HG03064 (cell line): ENCODE results near the gene ZSCAN12.
A peak's percentile ranks its signal among the peaks of the same experiment; 100 is the strongest.
"Not testable (repeated sequence)": the region's sequence is repeated elsewhere in the genome, so short reads cannot be mapped to it uniquely, and the experiment has no call there.

ENCODE experiments used
- ATAC-seq: cut with Tn5 transposase; IDR thresholded peaks from one replicate; pipeline ENCODE4 v1.9.1; 2021; ENCODE audit warnings: low read depth; ENCODE audit not compliant: unreplicated experiment

The ZSCAN12 gene

DNA sequence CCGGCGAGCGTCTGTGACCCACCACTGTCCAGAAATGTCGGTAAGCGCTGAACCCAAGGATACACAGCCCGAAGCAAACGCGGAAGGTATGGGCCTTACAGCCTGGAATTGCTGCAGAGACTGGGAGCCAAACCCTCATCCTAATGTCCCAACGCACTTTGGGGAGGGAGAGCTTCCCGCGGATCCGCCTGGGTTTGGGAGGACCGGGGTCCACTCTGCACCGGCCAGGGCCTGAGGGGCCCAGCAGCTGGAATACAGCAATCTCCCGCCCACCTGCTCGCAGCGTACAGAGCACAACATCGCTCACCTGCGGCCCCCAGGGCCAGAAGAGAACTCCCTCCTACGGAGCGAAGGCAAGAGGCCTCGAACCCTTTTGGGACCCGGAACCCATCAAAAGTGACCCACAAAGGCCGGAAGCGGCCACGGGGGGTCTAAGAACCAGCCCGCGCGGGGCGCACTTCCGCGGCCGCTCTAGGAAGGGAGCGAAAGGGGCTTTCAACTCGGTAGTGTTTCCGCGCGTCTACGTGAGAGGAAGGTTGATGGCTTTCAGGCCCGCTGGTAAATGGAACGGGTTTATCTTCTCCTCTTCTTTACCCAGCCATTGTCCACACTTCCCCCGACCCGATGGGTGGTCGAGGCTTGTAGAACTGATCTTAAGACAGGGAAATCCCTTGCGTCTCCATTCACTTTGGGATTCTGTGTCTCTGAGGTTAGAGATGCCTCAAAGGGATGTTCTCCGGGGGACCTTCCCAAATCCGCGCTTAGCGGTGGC is at the start of gene ZSCAN12:
ZSCAN12 (minus strand) TSS at position 398 of the 772 bp plus-strand sequence. CDS start 1,342 bp downstream, outside the sequence.
- peak; percentile 82 for ATAC-seq

DNA sequence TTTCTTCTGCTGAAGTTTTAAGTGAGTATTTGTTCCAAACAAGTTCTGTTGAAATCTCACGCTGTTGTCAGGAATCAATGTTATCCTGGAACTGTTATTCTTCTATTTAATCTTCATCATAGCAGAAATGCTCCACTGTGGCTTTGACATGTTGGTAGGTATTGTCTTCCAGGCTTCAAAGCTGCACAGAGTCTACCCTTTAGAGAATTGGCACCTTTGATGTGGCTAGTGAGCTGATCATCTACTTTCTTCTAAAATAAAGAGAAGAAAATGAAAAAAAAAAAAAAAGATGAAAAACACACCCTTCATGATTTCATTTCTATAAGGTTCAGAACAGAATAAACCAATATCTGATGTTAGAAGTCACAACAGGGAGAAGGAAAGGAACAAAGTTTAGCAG is 49.5 kb upstream of the ZSCAN12 start:
- no peak for ATAC-seq

DNA sequence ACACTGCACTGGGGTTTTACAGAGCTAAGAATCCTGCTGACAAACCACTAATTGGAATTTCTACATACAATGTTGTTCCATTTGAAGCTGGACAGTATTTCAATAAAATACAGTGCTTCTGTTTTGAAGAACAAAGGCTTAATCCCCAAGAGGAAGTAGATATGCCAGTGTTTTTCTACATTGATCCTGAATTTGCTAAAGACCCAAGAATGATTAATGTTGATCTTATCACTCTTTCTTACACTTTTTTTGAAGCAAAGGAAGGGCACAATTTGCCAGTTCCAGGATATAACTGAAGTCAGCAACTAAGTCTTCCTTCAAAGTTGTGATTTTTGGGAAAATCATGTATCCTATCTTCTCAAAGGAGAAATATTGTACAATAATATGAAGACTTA is 48.0 kb upstream of the ZSCAN12 start:
- ATAC-seq, result not testable (repeated sequence)

DNA sequence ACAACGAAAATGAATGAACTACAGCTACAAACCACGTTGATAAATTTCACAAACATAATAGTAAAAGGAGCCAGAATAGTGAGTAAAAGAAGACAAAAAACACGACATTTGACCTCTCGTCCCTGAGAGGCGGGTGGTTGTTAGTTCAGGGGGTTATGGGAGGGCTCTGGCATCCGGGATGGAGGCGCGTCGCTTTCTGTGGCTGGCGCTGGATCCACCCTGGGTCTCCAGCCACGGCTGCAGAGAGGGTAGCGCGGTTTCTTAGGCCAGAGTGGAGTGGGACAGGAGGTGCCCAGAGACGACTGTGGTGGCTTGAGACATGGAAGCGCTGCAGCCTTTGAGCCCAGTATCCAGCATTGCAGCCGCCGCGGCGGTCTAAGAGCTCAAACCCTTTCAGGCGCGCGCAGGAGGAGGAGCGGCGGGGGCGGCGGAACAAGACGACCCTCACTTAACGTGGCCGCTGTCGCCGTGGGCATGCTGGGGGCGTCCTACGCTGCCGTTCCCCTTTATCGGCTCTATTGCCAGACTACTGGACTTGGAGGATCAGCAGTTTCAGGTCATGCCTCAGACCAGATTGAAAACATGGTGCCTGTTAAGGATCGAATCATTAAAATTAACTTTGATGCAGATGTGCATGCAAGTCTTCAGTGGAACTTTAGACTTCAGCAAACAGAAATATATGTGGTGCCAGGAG is 47.4 kb upstream of the ZSCAN12 start:
- ATAC-seq, result no peak

DNA sequence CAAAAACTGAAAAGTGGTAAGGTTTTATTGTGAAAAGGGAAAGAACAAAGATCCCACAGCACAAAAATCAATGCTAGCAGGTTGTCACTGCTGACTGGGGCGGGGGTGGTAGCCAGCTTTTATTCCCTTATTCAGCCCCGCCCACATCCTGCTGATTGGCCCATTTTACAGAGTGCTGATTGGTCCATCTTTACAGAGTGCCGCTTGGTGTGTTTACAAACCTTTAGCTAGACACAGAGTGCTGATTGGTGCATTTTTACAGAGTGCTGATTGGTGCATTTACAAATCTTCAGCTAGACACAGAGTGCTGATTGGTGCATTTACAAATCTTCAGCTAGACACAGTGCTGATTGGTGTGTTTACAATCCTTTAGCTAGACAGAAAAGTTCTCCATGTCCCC is 45.2 kb upstream of the ZSCAN12 start:
- ATAC-seq, result not testable (repeated sequence)

DNA sequence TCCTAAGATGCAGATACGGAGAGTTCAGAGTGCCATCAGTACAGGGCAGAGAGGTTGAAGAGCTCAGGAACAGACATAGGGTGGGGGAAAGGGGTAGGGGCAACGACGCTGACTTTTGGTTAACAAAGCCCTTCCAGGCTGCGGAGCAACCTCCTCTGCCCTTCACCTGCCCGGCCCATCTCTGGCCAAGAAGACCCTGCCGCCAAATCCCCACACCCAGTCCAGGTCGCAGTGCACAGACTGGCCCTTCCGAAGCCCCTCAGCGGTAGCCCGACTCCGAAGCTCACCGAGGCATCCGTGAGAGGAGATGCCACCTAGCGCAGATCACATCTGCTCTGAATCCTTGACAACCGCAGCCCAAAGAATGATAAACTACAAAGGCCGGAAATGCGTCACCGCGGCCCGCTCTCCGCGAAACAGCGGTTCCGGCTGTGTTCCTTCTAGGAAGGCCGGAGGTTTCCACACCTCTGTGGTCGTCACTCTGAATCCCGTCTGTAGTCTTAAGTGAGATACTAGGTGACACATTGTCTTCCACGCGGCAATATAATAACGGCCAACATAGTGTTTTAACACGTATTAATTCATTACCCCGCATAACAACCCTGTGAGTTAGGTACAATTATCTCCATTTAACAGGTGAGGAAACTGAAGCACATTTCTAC is 43.7 kb upstream of the ZSCAN12 start, which contains the start of gene ZSCAN23:
ZSCAN23 (minus strand) TSS at position 380 of the 662 bp plus-strand sequence. CDS start 7,225 bp downstream, outside the sequence.
- peak; percentile 89 for ATAC-seq

DNA sequence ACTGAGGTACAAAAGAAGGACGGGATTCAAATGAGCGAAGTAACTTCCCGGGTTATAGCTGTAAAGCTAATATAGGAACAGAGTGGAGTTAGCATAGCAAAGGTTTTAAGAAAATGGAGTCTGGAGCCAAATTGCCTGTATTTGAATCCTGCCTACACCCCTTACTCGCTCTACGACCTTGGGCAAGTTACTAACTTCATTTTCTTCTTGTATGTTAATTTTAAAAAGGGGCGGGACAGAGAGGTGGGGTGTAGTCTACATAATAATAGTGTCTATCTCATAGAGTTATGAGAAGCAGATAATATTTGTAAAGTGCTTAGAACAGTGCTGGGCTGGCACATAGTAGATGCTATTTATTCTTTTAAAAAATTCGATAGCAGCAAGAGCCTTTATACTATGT is 43.0 kb upstream of the ZSCAN12 start:
- no peak for ATAC-seq

DNA sequence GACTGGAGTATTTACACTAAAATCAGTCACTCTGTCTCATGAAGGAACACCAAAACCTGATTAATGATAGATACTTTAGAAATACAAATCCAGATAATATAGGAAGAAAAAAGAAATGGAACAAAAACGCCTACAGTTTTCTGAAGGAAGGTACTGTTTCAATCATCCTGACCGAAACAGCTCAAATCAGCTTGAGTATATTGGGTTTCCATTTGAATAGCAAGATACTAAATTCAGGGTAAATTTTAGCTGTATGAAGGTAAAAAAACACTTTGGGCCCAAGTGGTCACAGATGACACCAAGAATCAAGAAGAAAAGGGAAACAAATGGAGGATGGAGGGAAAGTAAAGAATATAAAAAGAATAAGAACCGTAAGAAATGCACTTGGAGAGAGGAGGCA is 36.9 kb upstream of the ZSCAN12 start:
- no peak for ATAC-seq

DNA sequence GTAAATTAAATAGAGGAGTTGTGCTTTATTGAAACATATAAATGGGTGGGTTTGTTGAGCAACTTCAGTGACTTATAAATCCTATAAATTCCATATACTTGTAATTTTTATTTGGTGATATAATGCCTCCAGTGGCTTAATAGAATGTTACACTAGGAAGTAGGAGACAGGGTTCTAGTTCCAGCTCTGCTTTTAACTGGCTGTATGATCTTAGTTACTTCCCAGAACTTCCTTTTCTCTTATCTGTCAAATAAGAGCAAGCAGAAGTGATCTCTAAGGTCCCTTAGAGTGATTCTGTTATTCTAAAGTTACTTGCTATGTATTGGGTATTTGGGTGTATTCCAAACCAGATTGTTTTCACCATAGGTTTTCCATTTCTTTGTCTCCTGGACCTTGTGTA is 33.6 kb upstream of the ZSCAN12 start:
- ATAC-seq, result no peak

DNA sequence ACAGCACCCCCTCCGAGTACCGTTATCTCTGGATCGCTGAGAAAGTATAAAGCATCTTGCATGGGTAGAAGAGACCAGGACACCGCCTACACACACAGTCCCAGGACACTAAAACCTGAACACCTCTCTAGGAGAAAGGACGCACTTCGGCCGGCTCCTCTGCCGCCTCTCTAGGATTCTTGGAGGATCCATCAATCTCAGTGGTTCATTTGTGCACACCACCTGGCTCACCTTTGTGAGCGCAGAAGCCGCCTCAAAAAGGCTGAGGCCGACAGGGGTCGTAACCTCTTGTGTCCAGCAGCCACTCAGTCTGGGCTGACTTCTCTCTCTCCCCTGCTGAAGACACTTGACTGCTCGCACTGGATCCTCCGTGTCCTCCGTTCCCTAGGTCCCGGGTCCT is 30.2 kb upstream of the ZSCAN12 start:
- no peak for ATAC-seq

DNA sequence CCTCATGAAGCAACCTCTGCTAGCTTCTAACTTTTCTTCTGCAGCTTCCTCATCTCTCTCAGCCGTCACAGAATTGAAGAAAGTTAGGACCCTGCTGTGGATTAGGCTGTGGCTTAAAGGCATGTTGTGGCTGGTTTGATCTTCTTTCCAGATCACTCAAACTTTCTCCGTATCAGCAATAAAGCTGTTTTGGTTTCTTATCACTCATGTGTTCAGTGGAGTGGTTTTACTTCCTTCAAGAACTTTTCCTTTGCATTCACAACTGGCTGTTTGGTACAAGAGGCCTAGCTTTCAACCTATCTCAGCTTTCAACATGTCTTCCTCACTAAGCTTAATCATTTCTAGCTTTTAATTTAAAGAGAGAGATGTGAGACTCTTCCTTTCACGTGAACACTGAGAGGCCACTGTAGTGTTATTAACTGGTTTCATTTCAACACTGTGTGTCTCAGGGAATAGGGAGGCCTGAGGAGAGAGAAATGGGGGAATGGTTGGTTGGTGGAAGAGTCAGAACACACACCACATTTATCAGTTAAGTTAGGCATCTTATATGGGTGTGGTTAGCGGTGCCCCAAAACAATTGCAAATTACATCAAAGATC is 26.5 kb upstream of the ZSCAN12 start:
- peak; percentile 69 for ATAC-seq

DNA sequence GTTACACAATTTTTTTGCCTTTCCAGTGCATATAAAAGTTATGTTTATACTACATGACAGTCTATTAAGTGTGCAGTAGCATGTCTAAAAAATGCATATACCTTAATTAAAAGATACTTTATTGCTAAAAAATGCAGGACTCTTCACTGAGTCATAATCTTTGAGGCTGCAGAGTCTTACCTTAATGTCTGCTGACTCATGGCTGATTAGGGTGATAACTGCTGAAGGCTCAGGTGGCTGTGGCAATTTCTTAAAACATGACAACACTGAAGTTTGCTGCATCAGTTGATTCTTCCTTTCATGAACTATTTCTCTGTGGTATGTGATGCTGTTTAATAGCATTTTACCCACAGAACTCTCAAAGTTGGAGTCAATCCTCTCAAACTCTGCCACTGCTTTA is 24.6 kb upstream of the ZSCAN12 start:
- no peak for ATAC-seq

DNA sequence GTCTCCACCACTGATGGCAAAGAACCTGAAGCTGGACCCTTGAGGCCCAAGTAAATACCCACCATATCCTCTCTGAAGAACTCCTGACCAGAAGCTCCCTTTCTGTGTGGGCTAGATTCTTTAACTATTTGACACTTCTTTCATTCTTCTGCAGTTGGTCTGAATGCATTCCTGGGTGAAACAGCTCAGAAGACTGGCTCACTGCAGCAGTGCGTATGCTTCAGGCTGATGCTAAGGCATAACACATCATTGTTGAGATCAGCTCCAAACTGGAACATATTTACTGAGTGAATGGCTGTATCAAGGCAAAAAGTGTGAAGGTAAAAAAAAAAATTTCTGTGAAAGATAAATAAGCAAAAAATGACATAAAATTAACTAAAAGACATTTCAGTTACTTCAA is 24.0 kb upstream of the ZSCAN12 start:
- ATAC-seq, result no peak

DNA sequence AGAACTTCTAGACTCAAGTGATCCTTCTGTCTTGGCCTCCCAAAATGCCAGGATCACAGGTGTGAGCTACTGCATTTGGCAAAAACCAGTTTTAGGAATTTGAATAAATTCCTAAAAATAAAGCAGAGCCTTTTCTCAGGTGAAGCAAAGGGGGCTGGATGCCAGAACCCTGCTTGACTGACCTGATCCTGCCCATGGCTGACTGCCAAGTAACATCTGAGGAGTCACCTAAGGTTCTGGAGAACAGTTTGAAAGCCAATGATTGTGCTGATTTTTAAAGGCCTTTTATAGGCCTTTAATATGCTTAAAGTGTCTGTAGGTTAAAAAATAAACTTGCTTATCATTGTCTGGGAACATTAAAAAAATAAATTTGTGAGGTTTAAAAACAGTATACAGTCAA is 14.1 kb upstream of the ZSCAN12 start:
- ATAC-seq, result no peak

DNA sequence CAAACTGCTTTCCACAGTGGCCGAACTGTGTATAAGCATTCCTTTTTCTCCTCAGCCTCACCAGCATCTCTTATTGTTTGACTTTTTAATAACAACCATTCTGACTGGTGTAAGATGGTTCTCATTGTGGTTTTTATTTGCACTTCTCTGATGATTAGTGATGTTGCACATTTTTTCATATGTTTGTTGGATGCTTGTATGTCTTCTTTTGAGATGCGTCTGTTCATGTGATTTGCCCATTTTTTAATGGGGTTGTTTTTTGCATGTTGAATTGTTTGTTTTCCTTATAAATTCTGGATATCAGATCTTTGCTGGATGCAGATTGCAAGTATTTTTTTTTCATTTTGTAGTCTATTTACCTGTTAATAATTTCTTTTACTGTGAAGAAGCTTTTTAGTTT is 11.2 kb upstream of the ZSCAN12 start:
- ATAC-seq, result no peak

DNA sequence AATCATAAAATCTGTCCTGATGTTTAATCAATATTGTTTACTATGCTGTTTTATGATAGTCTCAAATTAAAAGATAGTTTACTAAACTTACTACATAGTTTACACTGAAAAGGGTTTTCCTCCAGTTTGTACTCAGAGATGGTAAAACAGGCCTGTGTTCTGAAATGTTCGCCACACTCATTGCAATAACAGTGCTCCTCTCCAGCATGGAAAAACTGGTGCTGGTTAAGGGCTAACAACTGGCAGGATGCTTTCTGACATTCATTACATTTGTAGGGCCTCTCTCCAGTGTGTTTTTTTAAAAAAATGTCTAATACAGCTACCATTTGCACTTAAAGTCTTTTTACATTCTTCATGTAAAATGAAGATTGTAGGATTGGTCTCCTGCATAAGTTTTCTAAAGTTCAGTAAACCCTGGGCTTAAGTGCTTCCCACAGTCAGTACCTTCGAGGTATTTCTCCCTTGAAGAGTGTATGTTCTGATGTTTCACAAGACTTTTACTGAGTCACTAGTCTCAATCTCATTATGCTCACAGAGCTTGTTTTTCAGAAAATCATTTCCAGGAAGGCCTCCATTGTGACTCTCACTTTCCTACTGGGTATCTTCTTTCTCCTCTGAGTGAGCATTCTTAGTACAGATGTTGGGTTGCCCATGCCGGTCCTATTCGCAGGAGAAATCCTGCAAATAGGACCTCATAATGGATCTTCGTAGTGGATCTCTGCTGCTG is 8.7 kb upstream of the ZSCAN12 start:
- no peak for ATAC-seq

DNA sequence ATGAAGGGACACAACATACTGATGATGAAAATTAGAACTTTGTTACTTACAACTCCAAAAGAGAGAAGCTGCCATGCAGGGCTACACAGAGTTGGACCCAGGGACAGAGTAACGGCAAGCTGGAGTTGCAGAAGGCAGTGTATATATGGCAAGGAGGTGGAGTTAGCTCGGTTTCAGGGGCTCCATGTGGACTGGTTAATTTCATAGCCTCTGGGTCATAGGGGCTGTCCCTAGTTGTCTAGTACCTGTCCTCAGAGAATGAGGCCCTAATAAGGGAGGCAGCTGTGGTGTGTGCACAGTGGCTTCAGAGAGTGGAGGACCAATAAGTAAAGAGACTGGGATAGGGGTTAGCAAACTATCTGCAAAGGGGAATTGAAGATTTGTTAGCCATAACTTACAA is 7.9 kb upstream of the ZSCAN12 start:
- no peak for ATAC-seq

DNA sequence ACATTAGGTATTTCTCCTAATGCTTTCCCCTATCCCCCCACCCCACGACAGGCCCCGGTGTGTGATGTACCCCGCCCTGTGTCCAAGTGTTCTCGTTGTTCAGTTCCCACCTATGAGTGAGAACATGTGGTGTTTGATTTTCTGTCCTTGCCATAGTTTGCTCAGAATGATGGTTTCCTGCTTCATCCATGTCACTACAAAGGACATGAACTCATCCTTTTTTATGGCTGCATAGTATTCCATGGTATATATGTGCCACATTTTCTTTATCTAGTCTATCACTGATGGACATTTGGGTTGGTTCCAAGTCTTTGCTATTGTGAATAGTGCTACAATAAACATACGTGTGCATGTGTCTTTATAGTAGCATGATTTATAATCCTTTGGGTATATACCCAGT is 4.4 kb upstream of the ZSCAN12 start:
- not testable (repeated sequence) for ATAC-seq

DNA sequence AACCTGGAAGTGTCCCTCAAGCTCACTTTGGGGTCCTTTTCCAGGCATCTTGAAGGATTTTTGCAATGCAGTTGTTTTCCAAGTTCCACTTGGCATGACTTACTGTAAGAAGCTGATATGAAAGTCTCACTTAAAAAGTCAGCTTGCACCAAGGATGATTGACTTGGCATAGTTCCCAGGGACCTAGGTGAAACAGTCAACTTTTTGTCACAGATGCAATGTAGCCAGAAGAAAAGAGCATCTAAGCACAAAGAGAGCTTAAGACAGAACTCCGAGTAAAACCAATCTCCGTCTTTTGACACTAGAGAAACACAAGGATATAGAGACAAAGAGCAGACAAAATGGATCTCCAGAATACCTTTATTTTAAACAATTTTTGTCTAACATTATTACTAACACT is 2.6 kb upstream of the ZSCAN12 start:
- ATAC-seq, result no peak

DNA sequence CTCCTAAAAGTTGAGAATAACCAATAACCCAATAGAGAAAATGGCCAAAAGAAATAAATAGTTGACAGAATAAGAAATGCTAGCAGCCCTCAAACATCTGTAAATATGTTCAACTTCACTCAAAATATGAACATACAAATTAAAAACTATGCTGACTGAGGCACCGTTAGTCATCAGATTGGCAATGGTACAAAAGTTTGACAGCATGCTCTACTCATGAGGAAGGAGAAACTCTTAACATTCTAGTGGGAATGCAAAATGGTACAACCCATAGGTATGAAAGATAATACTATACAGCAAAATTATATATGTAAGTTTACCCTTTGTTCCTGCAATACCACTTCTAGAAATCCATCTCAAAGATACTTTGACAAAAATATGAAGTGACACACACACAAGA is 1.6 kb upstream of the ZSCAN12 start:
- no peak for ATAC-seq

DNA sequence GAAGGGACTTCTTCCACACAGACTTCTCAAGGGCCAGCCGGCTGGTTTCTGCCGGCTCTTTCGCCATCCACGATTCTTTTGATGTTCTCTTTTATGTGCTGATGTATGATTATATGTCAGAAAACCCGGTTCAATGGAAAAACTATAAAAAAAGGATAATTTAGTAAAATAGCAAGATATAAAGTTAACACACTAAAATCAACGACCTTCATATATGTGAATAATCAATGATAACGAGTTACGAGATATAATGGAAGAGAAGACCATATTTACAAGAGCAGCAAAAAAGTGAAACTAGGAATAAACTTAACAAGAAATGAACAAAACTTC is 540 bp upstream of the ZSCAN12 start:
- ATAC-seq, result no peak
